Measurements from ENCODE around the gene PLIN5. TPM values are rescaled to one million over a fixed set of nuclear protein-coding genes. Genes with fewer than 3 reads are reported as not detected.

PLIN5 gene
- total and polyA plus RNA-seq, 9 donors, result 8.8 to 149 (median 85.0) TPM

- H3K36me3 ChIP-seq, result no peaks in the 10 kb centered on the region
Observed at GRCh38 chr19:4502282-4503131, 32.5 kb downstream of the PLIN5 start.

GRCh38 chr19:4501691-4502090, 33.3 kb downstream of the PLIN5 start:
- TF ChIP-seq EP300 (IDR thresholded peaks at IDR 0.05) (no peak), POLR2A (IDR thresholded peaks at IDR 0.05) (no peak), CTCF (IDR thresholded peaks at IDR 0.05) (no peak)
- 76 to 86% (median 82%) methylated on average over 16 to 25 of the region's 25 CpGs for WGBS, 3 donors
- no peaks in the 10 kb centered on the region for H3K27me3 ChIP-seq
- H3K27ac ChIP-seq, result no peak overlapping the region
- peaks cover 9% of the 10 kb centered on the region for H3K4me1 ChIP-seq (ENCODE audit: insufficient read depth)
- no peaks in the 10 kb centered on the region for H3K36me3 ChIP-seq
- DNase-seq, result no peak
- no peaks in the 10 kb centered on the region for H3K9me3 ChIP-seq
- H3K4me3 ChIP-seq, result no peak overlapping the region
- intact Hi-C loops (cut with DNase I), result no loop called here

More at GRCh38 chr19:4502282-4503131, 32.5 kb downstream of the PLIN5 start:
- Histone ChIP-seq H3K27ac (no peak overlapping the region), H3K9me3 (no peaks in the 10 kb centered on the region), H3K4me3 (no peak overlapping the region), H3K27me3 (no peaks in the 10 kb centered on the region), H3K4me1 (ENCODE audit: insufficient read depth) (peaks cover 9% of the 10 kb centered on the region)
- TF ChIP-seq CTCF (IDR thresholded peaks at IDR 0.05) (no peak), EP300 (IDR thresholded peaks at IDR 0.05) (no peak), POLR2A (IDR thresholded peaks at IDR 0.05) (no peak)
- 82 to 86% (median 85%) methylated on average over 36 to 37 of the region's 37 CpGs for WGBS, 3 donors
- DNase-seq, result peak in 2 of 5 donors; percentile 35 to 38
- intact Hi-C loops (cut with DNase I), result no loop called here

- no peak for TF ChIP-seq POLR2A (IDR thresholded peaks at IDR 0.05)
- no peak for TF ChIP-seq CTCF (IDR thresholded peaks at IDR 0.05)
- TF ChIP-seq EP300 (IDR thresholded peaks at IDR 0.05), result no peak
- H3K27me3 ChIP-seq, result no peaks in the 10 kb centered on the region
- H3K9me3 ChIP-seq, result no peaks in the 10 kb centered on the region
- H3K27ac ChIP-seq, result no peak overlapping the region
- intact Hi-C loops (cut with DNase I), result no loop called here
- no peak for DNase-seq
- 86 to 89% (median 88%) methylated on average over 27 to 29 of the region's 29 CpGs for WGBS, 3 donors
- no peaks in the 10 kb centered on the region for H3K36me3 ChIP-seq
- H3K4me3 ChIP-seq, result no peak overlapping the region
- peaks cover 9% of the 10 kb centered on the region for H3K4me1 ChIP-seq (ENCODE audit: insufficient read depth)
Observed at GRCh38 chr19:4500841-4501591, 34.0 kb downstream of the PLIN5 start.

- Histone ChIP-seq H3K4me3 (no peak overlapping the region), H3K27me3 (no peaks in the 10 kb centered on the region), H3K27ac (no peak overlapping the region), H3K4me1 (ENCODE audit: insufficient read depth) (peaks cover 8% of the 10 kb centered on the region), H3K9me3 (no peaks in the 10 kb centered on the region), H3K36me3 (no peaks in the 10 kb centered on the region)
- intact Hi-C loops (cut with DNase I), result no loop called here
- WGBS, 3 donors, result 87 to 92% (median 89%) methylated on average over 14 to 15 of the region's 15 CpGs
- no peak for DNase-seq
- TF ChIP-seq POLR2A (IDR thresholded peaks at IDR 0.05) (no peak), EP300 (IDR thresholded peaks at IDR 0.05) (no peak), CTCF (IDR thresholded peaks at IDR 0.05) (no peak)
Observed at GRCh38 chr19:4499855-4500254, 35.2 kb downstream of the PLIN5 start.
